Sigmoid colon (tissue), 4 donors: Measurements from ENCODE around the gene USP54.

Source experiments
- CTCF ChIP-seq, 4 experiments: fragments of 450-650 bp in 3 of 4; fragments of 200-600 bp in 1 of 4; IDR thresholded peaks; one replicate each; pipeline ENCODE4 v1.5.1; 2016 to 2019; ENCODE audit warnings: antibody characterized with exemption in 4 of 4, mild to moderate bottlenecking in 3 of 4, moderate library complexity in 2 of 4
- EP300 ChIP-seq, 4 donors: sonication (generic); formaldehyde crosslinking; IDR thresholded peaks; one replicate each; pipeline ENCODE4 v1.6.1; 2017; ENCODE audit warnings: antibody characterized with exemption in 4 of 4
- POLR2A ChIP-seq, 2 donors: fragments of 450-650 bp; IDR thresholded peaks; one replicate each; pipeline ENCODE4 v1.6.1; 2016; ENCODE audit warnings: antibody characterized with exemption in 2 of 2, mild to moderate bottlenecking in 2 of 2, moderate library complexity in 2 of 2
- POLR2AphosphoS5 ChIP-seq, 4 donors: sonication (generic); formaldehyde crosslinking; IDR thresholded peaks; one replicate each; pipeline ENCODE4 v1.6.1; 2017; ENCODE audit warnings: antibody characterized with exemption in 4 of 4

DNA sequence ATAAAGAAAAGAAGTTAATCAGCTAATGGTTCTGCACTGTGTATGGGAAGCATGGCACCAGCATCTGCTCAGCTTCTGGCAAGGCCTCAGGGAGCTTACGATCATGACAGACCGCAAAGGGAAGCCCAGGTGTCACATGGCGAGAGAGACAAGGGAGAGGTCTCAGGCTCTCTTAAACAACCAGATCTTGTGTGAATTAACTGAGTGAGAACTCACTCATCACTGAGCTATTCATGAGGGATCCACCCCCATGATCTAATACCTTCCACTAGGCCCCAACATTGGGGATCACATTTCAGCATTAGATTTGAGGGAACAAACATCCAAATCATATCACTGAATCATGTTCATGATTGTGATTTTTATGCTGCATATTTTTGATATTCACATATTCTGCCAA lies 5.8 kb downstream of the USP54 start:
- TF ChIP-seq CTCF (IDR thresholded peaks at IDR 0.05) (no peak), POLR2AphosphoS5 (IDR thresholded peaks at IDR 0.05) (no peak), EP300 (IDR thresholded peaks at IDR 0.05) (no peak), POLR2A (IDR thresholded peaks at IDR 0.05) (no peak)
